Neural cell (in vitro differentiated cells): ENCODE results near the gene DDX41. TPM values are rescaled to one million over a fixed set of nuclear protein-coding genes. Genes with fewer than 3 reads are reported as not detected.

Experiments used
- H2AFZ ChIP-seq: fragments of 200-600, 300-800 bp; sonication (generic), shearing (Covaris generic); 2 replicates; pipeline ENCODE4 v1.6.0; 2014; ENCODE audit warnings: low read depth, mild to moderate bottlenecking, antibody characterized with exemption, low read length, moderate library complexity
- H3F3A ChIP-seq: fragments of 200-600 bp; shearing (Covaris generic); 2 replicates; pipeline ENCODE4 v1.6.1; 2016; ENCODE audit warnings: mild to moderate bottlenecking, moderate library complexity, mixed read lengths, antibody characterized with exemption, low read length; ENCODE audit not compliant: insufficient read depth, poor library complexity, severe bottlenecking
- H3K27ac ChIP-seq: fragments of 200-600, 300-800 bp; sonication (generic), shearing (Covaris generic); 2 replicates; pipeline ENCODE4 v1.5.1; 2014; ENCODE audit warnings: mild to moderate bottlenecking, low read length, moderate library complexity
- H3K27me3 ChIP-seq: fragments of 300-800, 200-600 bp; sonication (generic), shearing (Covaris generic); 2 replicates; pipeline ENCODE4 v1.6.0; 2014; ENCODE audit warnings: mild to moderate bottlenecking, low read depth, low read length, moderate library complexity; ENCODE audit not compliant: insufficient read depth
- H3K36me3 ChIP-seq: fragments of 300-800, 200-600 bp; sonication (generic), shearing (Covaris generic); 2 replicates; pipeline ENCODE4 v1.5.1; 2014; ENCODE audit warnings: mild to moderate bottlenecking, antibody characterized with exemption, low read length, moderate library complexity; ENCODE audit not compliant: insufficient read depth
- H3K4me2 ChIP-seq: fragments of 300-800, 200-600 bp; sonication (generic), shearing (Covaris generic); 2 replicates; pipeline ENCODE4 v1.6.0; 2014; ENCODE audit warnings: mild to moderate bottlenecking, low read length
- H3K4me3 ChIP-seq: fragments of 300-800, 200-600 bp; sonication (generic), shearing (Covaris generic); 2 replicates; pipeline ENCODE4 v1.5.1; 2014; ENCODE audit warnings: mild to moderate bottlenecking, low read length, moderate library complexity
- H3K79me2 ChIP-seq: fragments of 200-600 bp; shearing (Covaris generic); replicated peaks from 2 replicates; pipeline ENCODE4 v1.6.0; 2014; ENCODE audit warnings: mild to moderate bottlenecking, low read length, moderate library complexity; ENCODE audit not compliant: insufficient read depth
- H3K9ac ChIP-seq: fragments of 300-800, 200-600 bp; sonication (generic), shearing (Covaris generic); 2 replicates; pipeline ENCODE4 v1.6.1; 2016; ENCODE audit warnings: mild to moderate bottlenecking, low read length, mixed read lengths
- H3K9me2 ChIP-seq: fragments of 200-600 bp; shearing (Covaris generic); 2 replicates; pipeline ENCODE4 v1.6.1; 2016; ENCODE audit warnings: mild to moderate bottlenecking, low read length, mixed read lengths; ENCODE audit not compliant: insufficient read depth
- H3K9me3 ChIP-seq: fragments of 200-600, 300-800 bp; sonication (generic), shearing (Covaris generic); 2 replicates; pipeline ENCODE4 v1.6.1; 2016; ENCODE audit warnings: mild to moderate bottlenecking, mixed run types, low read length, moderate library complexity, mixed read lengths
- H4K20me1 ChIP-seq: fragments of 200-600 bp; shearing (Covaris generic); 2 replicates; pipeline ENCODE4 v1.6.1; 2016; ENCODE audit warnings: mild to moderate bottlenecking, mixed run types; ENCODE audit not compliant: insufficient read depth
- EP300 ChIP-seq: fragments of 450-650 bp; conservative IDR thresholded peaks from 2 replicates; pipeline ENCODE4 v1.6.1; 2014; ENCODE audit warnings: antibody characterized with exemption, mild to moderate bottlenecking, moderate library complexity; ENCODE audit not compliant: poor library complexity, severe bottlenecking
- EZH2 ChIP-seq: fragments of 200-600, 300-800 bp; shearing (Covaris generic), sonication (generic); IDR thresholded peaks from 2 replicates; pipeline ENCODE4 v1.6.1; 2014; ENCODE audit warnings: antibody characterized with exemption, low read length, borderline replicate concordance, mild to moderate bottlenecking; ENCODE audit not compliant: insufficient read depth, poor library complexity, severe bottlenecking
- MXI1 ChIP-seq: fragments of 450-650 bp; conservative IDR thresholded peaks from 2 replicates; pipeline ENCODE4 v1.6.1; 2014; ENCODE audit warnings: antibody characterized with exemption, mild to moderate bottlenecking; ENCODE audit not compliant: poor library complexity, severe bottlenecking
- POLR2AphosphoS5 ChIP-seq: IDR thresholded peaks from 2 replicates; pipeline ENCODE4 v1.6.1; 2012
- RAD21 ChIP-seq: fragments of 450-650 bp; conservative IDR thresholded peaks from 2 replicates; pipeline ENCODE4 v1.6.1; 2014; ENCODE audit warnings: antibody characterized with exemption, mild to moderate bottlenecking, moderate library complexity
- SMC3 ChIP-seq: fragments of 450-650 bp; conservative IDR thresholded peaks from 2 replicates; pipeline ENCODE4 v1.6.1; 2014; ENCODE audit warnings: antibody characterized with exemption, mild to moderate bottlenecking, moderate library complexity; ENCODE audit not compliant: poor library complexity
- TAF1 ChIP-seq: IDR thresholded peaks from 2 replicates; pipeline ENCODE4 v1.6.1; 2012; ENCODE audit warnings: low read depth
- polyA plus RNA-seq: library from polyadenylated mRNA; depleted of rRNA; stranded (reverse); fragments of >200 nt; gene quantifications from 2 replicates; pipeline ENCODE4 v1.2.3, GENCODE V29; 2014
- TF ChIP-seq, protein P1 (sequence below): IDR thresholded peaks from 2 replicates; pipeline ENCODE4 v1.6.1; 2012; ENCODE audit warnings: borderline replicate concordance
- TF ChIP-seq, protein P2 (sequence below): fragments of 450-650 bp; IDR thresholded peaks from 2 replicates; pipeline ENCODE4 v1.5.1; 2014; ENCODE audit warnings: antibody characterized with exemption, mild to moderate bottlenecking, moderate library complexity; ENCODE audit not compliant: poor library complexity, severe bottlenecking

Gene DDX41
- polyA plus RNA-seq, 1 donor from 2014 or later: 113 TPM

DNA sequence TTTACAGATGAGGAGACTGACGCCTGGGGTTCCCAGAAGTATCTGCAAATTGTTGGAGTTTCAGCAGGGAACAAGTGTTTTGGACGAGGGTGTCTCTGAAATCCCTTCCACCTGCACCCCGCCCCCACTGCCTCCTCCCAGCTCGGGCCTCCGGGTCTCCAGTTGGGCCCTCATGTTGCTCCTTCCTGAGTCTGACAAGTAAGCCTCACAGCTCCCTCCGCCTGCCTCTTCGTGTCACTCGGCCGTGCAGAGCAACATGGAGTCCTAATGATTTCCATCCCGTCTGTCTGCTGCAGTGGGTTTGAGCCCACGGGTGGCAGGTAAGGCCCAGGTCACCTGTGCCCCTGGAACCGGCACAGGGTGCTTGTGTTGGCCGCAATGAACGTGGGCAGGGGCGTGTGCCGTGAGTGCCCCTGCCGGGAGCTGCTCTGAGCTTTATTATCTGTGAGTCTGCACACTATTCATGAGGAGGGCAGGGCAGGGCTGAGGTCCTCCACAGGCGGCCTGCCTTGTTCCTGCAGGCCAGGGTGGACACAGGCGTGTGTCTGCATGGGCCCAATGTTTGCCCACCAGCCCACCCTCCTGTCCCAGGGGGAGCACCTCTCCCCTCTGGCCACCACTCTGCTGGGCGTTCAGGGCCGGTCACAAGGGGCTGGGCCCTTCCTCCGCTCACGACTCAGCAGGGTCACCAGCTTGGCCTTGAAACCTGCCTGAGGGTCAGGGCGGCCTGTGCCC lies 13.2 kb downstream of the DDX41 start:
- no peak overlapping the region for H2AFZ ChIP-seq
- H3K4me3 ChIP-seq: no peak overlapping the region
- H3K36me3 ChIP-seq: no peaks in the 10 kb centered on the region
- H3K9me3 ChIP-seq: no peaks in the 10 kb centered on the region
- H4K20me1 ChIP-seq: no peaks in the 10 kb centered on the region
- no peaks in the 10 kb centered on the region for H3F3A ChIP-seq
- no peak overlapping the region for H3K27ac ChIP-seq
- H3K79me2 ChIP-seq: no peaks in the 10 kb centered on the region
- H3K9ac ChIP-seq: no peak overlapping the region
- no peak overlapping the region for H3K4me2 ChIP-seq
- TF ChIP-seq EP300 (no peak), MXI1 (no peak), RAD21 (no peak), POLR2AphosphoS5 (no peak), SMC3 (no peak), TAF1 (no peak), EZH2 (no peak)
- TF ChIP-seq, protein P1, sequence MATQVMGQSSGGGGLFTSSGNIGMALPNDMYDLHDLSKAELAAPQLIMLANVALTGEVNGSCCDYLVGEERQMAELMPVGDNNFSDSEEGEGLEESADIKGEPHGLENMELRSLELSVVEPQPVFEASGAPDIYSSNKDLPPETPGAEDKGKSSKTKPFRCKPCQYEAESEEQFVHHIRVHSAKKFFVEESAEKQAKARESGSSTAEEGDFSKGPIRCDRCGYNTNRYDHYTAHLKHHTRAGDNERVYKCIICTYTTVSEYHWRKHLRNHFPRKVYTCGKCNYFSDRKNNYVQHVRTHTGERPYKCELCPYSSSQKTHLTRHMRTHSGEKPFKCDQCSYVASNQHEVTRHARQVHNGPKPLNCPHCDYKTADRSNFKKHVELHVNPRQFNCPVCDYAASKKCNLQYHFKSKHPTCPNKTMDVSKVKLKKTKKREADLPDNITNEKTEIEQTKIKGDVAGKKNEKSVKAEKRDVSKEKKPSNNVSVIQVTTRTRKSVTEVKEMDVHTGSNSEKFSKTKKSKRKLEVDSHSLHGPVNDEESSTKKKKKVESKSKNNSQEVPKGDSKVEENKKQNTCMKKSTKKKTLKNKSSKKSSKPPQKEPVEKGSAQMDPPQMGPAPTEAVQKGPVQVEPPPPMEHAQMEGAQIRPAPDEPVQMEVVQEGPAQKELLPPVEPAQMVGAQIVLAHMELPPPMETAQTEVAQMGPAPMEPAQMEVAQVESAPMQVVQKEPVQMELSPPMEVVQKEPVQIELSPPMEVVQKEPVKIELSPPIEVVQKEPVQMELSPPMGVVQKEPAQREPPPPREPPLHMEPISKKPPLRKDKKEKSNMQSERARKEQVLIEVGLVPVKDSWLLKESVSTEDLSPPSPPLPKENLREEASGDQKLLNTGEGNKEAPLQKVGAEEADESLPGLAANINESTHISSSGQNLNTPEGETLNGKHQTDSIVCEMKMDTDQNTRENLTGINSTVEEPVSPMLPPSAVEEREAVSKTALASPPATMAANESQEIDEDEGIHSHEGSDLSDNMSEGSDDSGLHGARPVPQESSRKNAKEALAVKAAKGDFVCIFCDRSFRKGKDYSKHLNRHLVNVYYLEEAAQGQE: no peak
- TF ChIP-seq, protein P2, sequence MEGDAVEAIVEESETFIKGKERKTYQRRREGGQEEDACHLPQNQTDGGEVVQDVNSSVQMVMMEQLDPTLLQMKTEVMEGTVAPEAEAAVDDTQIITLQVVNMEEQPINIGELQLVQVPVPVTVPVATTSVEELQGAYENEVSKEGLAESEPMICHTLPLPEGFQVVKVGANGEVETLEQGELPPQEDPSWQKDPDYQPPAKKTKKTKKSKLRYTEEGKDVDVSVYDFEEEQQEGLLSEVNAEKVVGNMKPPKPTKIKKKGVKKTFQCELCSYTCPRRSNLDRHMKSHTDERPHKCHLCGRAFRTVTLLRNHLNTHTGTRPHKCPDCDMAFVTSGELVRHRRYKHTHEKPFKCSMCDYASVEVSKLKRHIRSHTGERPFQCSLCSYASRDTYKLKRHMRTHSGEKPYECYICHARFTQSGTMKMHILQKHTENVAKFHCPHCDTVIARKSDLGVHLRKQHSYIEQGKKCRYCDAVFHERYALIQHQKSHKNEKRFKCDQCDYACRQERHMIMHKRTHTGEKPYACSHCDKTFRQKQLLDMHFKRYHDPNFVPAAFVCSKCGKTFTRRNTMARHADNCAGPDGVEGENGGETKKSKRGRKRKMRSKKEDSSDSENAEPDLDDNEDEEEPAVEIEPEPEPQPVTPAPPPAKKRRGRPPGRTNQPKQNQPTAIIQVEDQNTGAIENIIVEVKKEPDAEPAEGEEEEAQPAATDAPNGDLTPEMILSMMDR: no peak
- no peaks in the 10 kb centered on the region for H3K9me2 ChIP-seq
- peaks cover 2% of the 10 kb centered on the region for H3K27me3 ChIP-seq

DNA sequence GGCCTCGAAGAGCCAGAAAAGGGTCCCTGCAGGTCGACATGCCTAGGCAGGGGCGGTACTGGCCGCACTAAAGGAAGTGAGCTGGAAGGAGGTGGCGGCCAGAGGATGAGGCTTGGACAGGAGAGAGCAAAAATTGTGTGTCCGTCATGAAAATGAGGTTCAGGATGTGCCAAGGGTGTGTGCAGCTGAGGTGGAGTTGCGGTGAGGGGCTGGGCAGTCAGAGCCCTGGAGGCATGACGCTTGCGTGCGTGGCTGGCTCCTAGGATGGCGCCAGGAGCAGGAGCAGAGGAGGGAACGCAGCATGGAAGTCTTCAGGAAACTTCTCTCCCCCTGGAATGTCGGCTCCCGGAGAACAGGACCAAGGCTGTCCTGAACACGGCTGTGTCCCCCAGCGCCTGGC lies 13.9 kb downstream of the DDX41 start:
- Histone ChIP-seq H3K9me3 (no peaks in the 10 kb centered on the region), H3K36me3 (no peaks in the 10 kb centered on the region), H4K20me1 (no peaks in the 10 kb centered on the region), H3K4me2 (no peak overlapping the region), H3K9me2 (no peaks in the 10 kb centered on the region), H2AFZ (no peak overlapping the region), H3K27me3 (peaks cover 6% of the 10 kb centered on the region), H3F3A (no peaks in the 10 kb centered on the region), H3K79me2 (no peaks in the 10 kb centered on the region), H3K9ac (no peak overlapping the region), H3K4me3 (no peak overlapping the region), H3K27ac (no peak overlapping the region)
- TF ChIP-seq SMC3 (no peak), EZH2 (no peak), TAF1 (no peak), RAD21 (no peak), MXI1 (no peak), POLR2AphosphoS5 (no peak), EP300 (no peak)
- TF ChIP-seq, protein P2: no peak
- TF ChIP-seq, protein P1: no peak
